Superior temporal gyrus (tissue), 1 donor: ENCODE data around the gene OR6K3.
"Not testable (repeated sequence)": the region's sequence is repeated elsewhere in the genome, so short reads cannot be mapped to it uniquely, and the experiment has no call there.

Experiments
- DNase-seq: peaks from one replicate; pipeline ENCODE4 v3.0.0-alpha.2; 2016; ENCODE audit errors: extremely low spot score

Gene OR6K3, protein sequence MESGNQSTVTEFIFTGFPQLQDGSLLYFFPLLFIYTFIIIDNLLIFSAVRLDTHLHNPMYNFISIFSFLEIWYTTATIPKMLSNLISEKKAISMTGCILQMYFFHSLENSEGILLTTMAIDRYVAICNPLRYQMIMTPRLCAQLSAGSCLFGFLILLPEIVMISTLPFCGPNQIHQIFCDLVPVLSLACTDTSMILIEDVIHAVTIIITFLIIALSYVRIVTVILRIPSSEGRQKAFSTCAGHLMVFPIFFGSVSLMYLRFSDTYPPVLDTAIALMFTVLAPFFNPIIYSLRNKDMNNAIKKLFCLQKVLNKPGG

DNA sequence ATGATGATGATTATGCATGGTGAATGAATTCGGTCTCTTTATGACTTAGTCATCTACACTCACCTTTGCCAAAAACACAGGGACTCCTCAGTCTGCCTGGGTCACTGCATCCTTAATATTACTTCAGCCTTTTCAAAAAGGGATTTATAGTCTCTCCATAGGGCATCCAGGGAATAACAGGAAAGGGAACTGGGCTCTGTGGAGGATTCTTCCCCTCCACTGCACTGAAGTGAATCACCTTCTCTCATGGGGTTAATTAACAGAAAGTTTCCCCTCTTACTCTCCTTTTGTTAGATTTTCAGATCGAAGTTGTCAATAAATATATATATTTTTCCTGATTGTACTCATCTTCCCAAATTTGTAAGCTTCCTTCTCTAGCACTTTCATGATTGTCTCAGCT, at the start of gene OR6K3:
Gene OR6K3 (minus strand): TSS at position 101 of the 400 bp plus-strand sequence. CDS start 2,605 bp downstream, outside the sequence.
- DNase-seq = no peak

DNA sequence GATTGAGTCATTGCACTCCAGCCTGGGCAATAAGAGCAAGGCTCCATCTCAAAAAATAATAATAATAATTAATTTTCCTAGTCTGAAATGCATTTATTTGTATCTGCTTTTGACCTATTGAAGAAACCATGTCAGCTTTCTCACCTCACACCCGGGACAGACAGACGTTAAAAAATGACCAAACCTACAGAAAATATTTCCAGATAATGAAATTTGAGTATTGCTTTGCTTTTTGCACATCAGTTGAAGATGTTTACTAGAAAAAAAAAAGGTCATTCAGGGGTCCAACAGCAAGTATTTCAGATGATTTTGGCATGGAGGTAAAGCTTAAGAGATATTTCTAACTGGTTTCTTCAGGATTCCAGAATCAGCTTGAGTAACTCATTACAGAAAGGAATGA, 33.9 kb upstream of the OR6K3 start, which contains the start of gene OR6K6:
Gene OR6K6 (plus strand): TSS at position 301 of the 400 bp plus-strand sequence. CDS start 168 bp downstream, outside the sequence.
- DNase-seq = no peak

DNA sequence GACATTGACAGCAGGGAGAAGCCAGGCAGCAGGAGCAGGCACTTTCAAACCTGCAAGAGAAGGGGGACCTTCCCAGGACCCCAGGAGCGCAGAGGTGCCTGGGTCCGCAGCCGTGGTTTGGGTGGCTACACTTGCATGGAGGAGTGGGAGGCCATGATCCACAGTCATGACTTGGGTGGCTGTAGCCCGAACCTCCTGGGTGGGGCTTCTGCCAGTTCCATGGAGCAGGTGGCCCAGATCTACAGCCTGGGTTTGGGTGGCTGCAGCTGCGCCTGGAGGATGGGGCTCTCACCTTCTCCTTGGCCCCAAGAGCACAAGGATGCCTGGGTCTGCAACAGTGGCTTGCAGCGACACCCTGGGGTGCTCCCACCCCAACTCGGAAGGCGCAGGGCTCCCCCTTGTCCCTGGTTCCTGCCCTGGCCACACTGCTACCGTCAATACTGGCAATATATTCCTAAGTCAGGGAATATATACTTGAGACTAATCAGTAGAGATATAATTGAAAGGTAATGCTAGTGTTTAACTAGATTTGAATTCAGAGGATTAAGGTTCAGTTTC, 31.7 kb upstream of the OR6K3 start:
- no peak for DNase-seq

DNA sequence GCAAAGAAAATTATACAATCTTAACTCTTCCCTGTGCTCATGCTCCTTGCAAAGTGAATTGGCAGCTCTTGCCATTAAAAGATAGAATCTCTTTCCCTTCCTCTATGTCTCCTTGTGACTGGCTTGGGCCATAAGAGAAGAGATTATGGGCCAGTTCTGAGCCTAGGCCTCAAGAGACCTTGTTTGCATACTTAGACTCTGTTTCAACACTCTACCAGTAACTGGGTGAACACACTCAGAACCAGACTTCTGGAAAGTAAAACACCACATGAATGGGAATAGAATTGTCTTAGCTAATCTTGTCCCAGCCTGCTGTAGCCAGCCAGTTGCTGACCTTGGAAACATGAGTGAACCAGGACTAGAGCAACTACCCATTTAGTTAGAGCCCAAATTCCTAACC, 15.3 kb upstream of the OR6K3 start:
- no peak for DNase-seq

DNA sequence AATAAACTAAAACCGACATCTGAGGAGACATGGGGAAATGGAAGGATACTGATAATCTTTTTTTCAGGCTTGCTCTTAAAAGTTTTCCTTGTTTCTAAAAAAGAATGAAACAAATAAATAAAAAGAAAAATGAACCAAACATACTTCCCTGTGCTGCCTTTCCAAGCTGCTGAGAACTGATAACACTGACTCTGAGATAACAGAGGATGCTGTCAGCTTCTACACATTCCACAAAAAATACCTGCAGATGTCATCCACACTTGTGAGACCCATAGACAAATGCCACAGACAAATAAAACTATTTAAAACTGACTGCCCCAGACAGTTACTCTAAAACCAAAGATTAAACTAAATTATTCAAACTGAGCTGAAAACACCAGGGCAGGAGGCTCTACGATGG, 12.0 kb upstream of the OR6K3 start:
- DNase-seq = no peak

DNA sequence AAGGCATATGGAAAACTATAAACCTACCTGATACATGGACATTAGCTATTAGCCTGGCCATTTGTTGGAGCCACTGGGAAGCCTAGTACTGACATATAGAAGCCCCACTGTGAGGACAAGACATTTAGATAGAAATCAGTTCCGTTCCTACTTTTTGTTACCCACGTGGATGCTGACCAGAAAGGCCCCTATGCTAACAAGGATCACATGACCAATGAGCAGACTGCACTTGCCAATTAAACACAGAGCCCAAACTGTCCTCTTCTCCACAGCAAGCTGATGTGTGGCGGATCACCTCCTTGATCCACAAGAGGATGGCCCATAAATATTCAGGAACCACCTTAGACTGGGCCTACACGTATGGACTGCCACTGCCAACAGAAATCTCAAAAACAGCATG, 11.2 kb upstream of the OR6K3 start:
- no peak for DNase-seq

DNA sequence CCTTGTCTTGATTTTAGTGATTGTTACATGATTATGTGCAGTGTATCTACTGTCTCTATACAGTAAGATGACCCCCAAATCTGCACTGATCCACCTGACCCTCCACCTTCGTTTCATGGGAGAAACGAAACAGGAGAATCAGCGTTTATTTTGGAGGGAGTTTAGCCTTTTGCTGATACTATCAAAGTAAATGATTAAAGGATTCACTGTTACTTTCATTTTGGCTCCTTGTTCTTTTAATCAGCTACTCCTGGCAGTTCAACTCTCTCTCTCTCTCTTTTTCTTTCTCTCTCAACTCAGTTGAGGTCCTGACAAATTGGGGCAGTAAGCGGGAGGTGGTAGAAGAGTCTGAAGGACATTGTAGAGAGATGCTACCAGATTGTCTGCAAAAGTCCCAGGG, 9.9 kb upstream of the OR6K3 start:
- no peak for DNase-seq

DNA sequence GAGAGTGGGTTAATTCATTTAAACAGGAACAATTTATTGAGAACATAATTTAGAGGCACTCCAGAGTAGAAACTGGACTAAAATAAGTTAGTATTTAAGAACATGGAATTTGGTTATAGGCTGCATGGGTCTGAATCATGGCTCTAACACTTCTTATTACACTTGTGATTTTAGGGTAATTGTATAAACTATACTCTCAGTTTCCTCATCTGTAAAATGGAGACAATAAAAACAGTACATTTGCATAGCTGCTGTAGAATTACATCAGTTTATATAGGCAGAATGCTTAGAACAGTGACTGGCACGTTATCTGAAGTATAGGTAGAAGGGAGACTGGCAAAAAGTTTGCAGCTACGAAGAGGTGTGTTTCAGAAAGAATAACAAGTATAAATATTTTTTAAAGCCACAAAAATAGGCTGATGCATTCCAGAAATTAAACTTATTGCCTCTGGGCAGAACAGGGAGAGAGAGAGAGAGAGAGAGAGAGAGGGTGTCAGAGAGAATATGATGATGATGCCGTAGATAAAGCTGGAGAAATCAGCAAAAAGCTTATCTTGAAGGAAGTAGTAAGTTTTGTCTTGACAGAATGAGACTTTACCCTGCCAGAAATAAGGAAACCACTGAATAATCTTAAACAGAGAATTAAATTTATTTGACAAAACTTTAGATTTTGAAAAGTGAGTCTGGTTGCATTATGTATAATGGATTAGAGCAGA, 8.1 kb upstream of the OR6K3 start:
- no peak for DNase-seq

DNA sequence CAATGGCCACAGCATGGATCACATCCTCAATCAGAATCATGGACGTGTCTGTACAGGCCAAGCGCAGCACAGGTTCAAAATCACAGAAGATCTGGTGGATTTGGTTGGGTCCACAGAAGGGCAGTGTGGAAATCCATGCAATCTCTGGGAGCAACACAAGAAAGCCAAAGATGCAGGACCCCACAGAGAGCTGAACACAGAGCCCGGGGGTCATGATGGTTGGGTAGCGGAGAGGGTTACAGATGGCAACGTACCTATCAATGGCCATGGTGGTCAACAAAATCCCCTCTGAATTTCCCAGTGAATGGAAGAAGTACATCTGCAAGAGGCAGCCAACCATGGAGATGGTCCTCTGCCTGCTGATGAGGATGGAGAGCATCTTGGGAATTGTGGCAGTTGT, 3.9 kb upstream of the OR6K3 start:
- DNase-seq = no peak

DNA sequence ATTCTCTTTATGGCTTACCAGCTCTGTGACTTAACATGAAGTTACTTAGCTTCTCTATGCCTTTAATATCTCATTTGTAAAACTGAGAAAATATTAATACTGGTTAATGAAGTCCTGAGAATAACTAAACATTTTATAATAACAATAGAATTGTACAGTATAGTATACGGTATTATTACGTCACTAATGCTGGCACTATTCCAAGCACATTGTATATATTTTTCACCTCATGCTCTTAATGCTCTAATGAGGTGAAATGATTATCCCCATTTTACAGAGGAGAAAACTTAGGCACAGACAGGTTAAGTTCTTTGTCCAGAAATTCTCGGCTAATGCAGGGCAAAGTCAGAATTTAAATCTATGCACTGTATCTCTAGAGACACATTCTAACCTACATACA, 856 bp downstream of the OR6K3 start:
- DNase-seq = no peak

DNA sequence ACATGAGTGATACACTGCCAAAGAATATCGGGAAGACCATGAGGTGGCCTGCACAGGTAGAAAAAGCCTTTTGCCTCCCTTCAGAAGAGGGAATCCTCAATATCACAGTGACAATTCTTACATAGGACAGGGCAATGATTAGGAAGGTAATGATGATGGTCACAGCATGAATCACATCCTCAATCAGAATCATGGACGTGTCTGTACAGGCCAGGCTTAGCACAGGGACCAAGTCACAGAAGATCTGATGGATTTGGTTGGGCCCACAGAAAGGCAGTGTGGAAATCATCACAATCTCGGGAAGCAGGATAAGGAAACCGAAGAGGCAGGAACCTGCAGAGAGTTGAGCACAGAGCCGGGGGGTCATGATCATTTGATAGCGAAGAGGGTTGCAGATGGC, 3.2 kb downstream of the OR6K3 start:
- DNase-seq = no peak

DNA sequence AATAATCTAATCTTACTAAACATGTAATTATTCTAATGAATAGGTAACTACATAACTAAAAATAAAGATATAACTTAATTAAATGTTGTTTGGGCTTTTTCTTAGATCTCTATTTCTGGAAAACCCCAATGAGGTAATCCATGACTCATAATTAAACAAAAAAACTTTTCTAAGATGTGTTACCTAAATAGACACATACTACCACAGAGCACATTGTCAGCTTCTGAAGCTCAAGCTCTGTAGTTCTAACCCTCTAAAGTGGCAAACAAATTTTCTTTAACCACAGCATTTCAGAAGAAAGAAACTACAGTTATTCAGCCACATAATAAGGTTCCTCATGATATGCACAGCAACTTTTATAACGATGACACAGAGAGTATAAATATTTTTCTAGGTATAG, 4.2 kb downstream of the OR6K3 start:
- no peak for DNase-seq

DNA sequence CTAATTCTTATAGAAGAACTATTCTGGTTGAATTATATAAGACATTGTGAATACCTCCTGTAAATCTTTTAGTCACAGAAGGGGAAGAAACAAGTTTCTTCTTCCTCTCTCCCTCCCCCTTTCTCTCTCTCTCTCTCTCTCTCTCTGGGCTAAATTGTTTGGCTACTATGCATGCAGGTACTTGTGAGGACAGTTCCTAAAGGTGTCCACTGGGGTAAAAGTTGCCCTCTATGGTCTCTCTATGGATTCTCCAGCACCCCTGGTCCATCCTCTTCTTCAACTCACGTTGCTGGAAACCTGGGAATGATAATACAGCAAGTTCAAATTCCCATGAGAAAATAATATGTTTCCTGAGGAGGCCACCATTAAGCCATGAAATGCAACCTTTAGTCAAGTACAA, 5.8 kb downstream of the OR6K3 start:
- no peak for DNase-seq

DNA sequence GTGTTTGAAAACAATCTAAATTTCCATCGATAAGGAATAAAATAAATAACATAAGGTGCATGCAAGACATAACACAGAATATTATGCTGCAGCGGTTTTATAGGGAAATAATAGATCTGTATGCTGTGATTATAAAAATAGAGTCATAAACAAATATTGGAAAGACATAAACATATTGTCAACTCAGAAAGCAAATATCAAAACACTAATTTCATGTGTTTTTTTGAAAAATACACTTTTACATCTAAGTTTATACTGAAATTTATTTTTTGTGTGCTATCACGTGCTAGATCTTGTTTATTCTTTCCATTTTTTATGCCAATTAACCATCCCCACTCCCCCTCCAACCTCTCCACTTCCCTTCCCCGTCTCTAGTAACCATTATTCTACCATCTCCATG, 9.4 kb downstream of the OR6K3 start:
- DNase-seq = no peak

DNA sequence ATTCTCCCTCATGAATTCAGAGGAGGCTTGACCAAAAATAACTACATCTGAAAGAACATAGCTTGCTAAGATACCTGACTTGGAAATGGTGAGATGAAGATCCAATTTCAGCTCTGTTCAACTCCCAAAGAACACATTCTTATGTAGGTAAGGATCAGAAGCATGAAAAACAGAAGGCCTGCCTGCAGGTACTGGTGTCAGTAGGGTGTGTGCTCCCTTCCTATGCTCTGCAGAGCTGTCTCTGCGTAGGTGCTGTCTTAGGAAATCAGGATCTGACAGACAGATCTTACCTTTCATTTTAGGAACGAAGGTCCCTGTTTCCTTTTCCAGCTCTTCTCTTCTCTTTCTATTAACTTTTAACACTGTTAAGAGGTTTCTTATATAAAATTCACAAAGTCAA, 14.4 kb downstream of the OR6K3 start:
- no peak for DNase-seq

DNA sequence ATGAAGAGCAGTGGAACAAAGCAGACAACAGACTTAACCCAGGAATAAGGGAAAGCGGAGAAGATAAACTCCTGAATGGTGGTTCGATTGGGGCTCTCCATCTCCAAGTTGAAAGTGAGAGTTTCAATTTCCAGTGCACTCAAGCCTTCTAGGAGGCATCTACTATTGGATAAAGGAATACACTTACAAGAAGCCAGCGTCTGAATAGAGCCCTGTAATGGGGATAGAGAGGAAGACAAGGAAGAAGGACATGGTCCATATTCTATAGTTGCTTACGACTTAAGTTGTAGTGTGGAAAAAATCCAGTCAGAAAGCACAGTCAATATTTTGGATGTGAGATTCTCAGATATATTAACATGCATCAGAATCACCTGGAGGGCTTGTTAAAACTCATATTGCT, 20.0 kb downstream of the OR6K3 start, which contains the start of gene OR6K2:
Gene OR6K2 (minus strand): TSS at position 101 of the 400 bp plus-strand sequence. CDS start 0 bp downstream, at position 101.
- no peak for DNase-seq

DNA sequence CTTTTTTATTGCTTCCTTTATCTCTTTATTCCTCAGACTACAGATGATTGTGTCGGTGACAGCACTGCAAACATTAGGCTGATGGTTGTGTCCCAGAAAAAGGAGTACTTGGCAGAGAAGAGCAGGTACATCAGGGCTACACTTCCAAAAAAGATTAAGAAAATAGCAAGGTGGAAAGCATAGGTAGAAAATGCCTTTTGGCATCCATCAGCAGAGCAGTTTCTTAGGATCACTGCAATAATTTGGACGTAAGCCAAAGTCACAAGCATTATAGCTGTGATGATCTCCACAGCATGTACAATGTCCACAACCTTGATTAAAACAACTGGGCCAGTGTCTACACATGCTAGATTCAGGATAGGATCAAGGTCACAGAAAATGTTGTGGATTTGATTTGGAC, 25.9 kb downstream of the OR6K3 start:
- no peak for DNase-seq

DNA sequence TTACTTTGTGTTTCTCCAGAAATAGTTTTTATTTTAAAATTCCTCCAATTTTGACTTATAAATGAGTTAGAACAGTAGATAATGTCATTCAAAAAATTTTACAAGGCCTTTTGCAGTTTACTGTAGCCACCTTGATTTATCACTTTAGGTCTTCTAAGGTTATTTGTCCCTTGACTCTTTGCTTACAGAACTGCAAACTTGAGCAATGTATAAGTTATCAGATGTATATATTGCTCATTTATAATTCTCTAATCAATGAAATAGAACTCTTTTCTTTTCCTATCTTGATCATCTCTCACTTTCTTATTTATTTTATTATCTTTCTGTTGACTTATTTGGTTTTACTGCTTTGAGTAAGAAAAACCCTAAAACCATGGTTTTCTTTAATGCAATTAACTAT, 28.2 kb downstream of the OR6K3 start:
- DNase-seq = no peak

DNA sequence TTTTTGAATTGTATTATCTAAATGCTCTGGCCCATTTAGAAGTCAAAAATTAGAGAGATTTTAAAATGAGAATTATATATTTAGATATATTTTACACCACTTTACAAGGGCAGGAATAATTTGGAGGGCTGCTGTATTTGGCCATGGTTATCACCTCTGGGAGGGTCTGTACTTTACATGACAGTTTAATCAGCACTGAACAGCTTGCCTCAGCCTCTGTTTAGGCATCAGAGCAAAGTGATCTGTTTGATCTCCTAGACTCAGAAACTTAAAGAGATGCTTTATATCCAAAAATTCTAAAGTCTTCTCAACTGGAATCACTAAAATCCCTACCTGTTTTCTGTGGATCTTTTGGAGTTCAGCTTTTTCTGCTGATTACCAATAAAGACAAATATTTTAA, 28.6 kb downstream of the OR6K3 start:
- no peak for DNase-seq

DNA sequence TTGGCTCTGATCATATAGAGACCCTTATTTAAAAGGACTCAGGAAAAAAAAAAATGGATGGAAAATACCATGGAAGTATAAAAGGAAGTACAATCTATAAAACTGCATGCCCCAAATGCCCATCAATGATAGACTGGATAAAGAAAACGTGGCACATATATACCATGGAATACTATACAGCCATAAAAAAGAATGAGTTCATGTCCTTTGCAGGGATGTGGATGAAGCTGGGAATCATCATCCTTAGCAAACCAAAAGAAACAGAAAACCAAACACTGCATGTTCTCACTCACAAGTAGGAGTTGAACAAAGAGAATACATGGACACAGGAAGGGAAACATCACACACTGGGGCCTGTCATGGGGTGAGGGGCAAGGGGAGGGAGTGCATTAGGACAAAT, 29.4 kb downstream of the OR6K3 start:
- not testable (repeated sequence) for DNase-seq

DNA sequence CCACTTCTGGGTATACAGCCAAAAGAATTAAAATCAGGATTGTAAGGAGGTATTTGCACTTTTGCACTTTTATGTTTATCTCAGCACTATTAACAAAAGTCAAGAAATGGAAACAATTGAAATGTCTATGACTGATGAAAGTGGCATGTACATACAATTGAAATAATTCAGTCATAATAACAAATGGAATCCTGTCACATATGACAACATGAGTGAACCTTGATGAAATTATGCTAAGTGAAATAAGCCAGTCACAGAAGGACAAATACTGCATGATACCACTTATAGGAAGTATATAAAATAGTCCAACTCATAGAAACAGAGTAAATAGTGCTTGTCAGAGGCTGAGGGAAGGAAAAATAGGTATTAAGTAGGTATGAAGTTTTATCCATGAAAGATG, 30.6 kb downstream of the OR6K3 start:
- no peak for DNase-seq

DNA sequence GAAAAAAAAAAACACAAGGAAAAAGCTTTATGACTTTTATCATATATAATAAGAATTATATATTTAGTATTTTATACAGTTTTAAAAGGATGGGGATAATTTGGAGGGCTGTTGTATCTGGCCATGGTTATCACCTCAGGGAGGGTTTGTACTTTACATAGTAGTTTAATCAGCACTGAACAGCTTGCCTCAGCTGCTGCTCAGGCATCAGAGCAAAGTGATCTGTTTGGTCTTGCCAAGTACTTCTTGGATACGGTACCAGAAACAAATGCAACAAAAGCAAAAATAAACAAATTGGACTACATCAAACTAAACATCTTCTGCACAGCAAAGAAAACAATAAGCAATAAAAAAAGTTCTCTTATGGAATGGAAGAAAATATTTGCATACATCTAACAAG, 31.4 kb downstream of the OR6K3 start:
- DNase-seq = no peak

DNA sequence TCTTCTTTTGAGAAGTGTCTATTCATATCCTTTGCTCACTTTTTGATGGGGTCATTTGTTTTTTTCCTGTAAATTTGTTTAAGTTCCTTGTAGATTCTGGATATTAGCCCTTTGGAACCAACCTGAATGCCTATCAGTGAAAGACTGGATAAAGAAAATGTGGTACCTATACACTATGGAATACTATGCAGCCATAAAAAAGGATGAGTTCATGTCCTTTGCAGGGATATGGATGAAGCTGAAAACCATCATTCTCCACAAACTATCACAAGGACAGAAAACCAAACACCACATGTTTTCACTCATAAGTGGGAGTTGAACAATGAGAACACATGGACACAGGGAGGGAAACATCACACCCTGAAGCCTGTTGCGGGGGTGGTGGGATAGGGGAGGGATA, 32.2 kb downstream of the OR6K3 start:
- not testable (repeated sequence) for DNase-seq
